IMR-90 (cell line): Measurements from ENCODE around the gene ALK. TPM values are rescaled to one million over a fixed set of nuclear protein-coding genes. Genes with fewer than 3 reads are reported as not detected.

ENCODE experiments used
- ATAC-seq: fragments of 200-7000 bp; cut with Tn5 transposase; 2 replicates; pipeline ENCODE4 v1.9.1; 2020; ENCODE audit warnings: low read depth, mild to moderate bottlenecking, moderate library complexity
- BruUV-seq: library from RNA; stranded (reverse); fragments of 400-500 nt; replicated peaks from 2 replicates; lab custom pipeline; 2021; lab: Mats Ljungman, UMichigan
- CTCF ChIA-PET: fragments of 300-600 bp; formaldehyde crosslinking; extraction: SDS; loops from one replicate; lab custom pipeline; 2021; ENCODE audit warnings: antibody characterized with exemption; lab: Yijun Ruan, JAX
- POLR2A ChIA-PET: fragments of 300-600 bp; sonication (Branson Sonifier 250); formaldehyde crosslinking; loops from one replicate; lab custom pipeline; 2022; ENCODE audit warnings: antibody characterized with exemption; ENCODE audit not compliant: unreplicated experiment; lab: Charles Lee
- DNase-seq: peaks from one replicate; pipeline ENCODE4 v3.0.0; 2013
- H2AFZ ChIP-seq: replicated peaks from 2 replicates; pipeline ENCODE3; 2013; ENCODE audit warnings: low read length, mild to moderate bottlenecking; ENCODE audit not compliant: poor library complexity
- H2AK5ac ChIP-seq: 2 replicates; pipeline ENCODE4 v1.6.1; 2013; ENCODE audit warnings: low read depth, low read length, inconsistent platforms
- H2AK9ac ChIP-seq: replicated peaks from 2 replicates; pipeline ENCODE3; 2013; ENCODE audit warnings: mild to moderate bottlenecking, low read depth, low read length, moderate library complexity; ENCODE audit not compliant: poor library complexity
- H2BK120ac ChIP-seq: 2 replicates; pipeline ENCODE4 v1.6.1; 2013; ENCODE audit warnings: low read depth, low read length, inconsistent platforms
- H2BK15ac ChIP-seq: 3 replicates; pipeline ENCODE4 v1.6.1; 2013; ENCODE audit warnings: low read depth, low read length, inconsistent platforms
- H2BK20ac ChIP-seq: 2 replicates; pipeline ENCODE4 v1.6.1; 2013; ENCODE audit warnings: low read depth, mild to moderate bottlenecking, inconsistent platforms, low read length, moderate library complexity
- H2BK5ac ChIP-seq: 2 replicates; pipeline ENCODE4 v1.6.1; 2013; ENCODE audit warnings: mild to moderate bottlenecking, low read depth, low read length, inconsistent platforms; ENCODE audit not compliant: poor library complexity, severe bottlenecking
- H3K14ac ChIP-seq: replicated peaks from 2 replicates; pipeline ENCODE4 v1.6.1; 2013; ENCODE audit warnings: low read depth, low read length, inconsistent platforms
- H3K18ac ChIP-seq: 2 replicates; pipeline ENCODE4 v1.6.1; 2013; ENCODE audit warnings: low read depth, low read length, control low read depth
- H3K23ac ChIP-seq: 2 replicates; pipeline ENCODE4 v1.6.1; 2013; ENCODE audit warnings: low read depth, low read length, inconsistent platforms
- H3K27ac ChIP-seq: 2 replicates; pipeline ENCODE4 v1.5.1; 2013; ENCODE audit warnings: mild to moderate bottlenecking, control low read depth, low read length; ENCODE audit not compliant: insufficient read depth
- H3K27me3 ChIP-seq: 2 replicates; pipeline ENCODE4 v1.6.1; 2013; ENCODE audit warnings: low read length; ENCODE audit not compliant: control insufficient read depth, insufficient read depth
- H3K36me3 ChIP-seq: 2 replicates; pipeline ENCODE4 v1.6.1; 2013; ENCODE audit warnings: low read length, mixed read lengths; ENCODE audit not compliant: control insufficient read depth, insufficient read depth
- H3K4ac ChIP-seq: 2 replicates; pipeline ENCODE4 v1.6.1; 2013; ENCODE audit warnings: low read depth, low read length, inconsistent platforms
- H3K4me1 ChIP-seq: 2 replicates; pipeline ENCODE4 v1.6.1; 2013; ENCODE audit warnings: low read length, mixed read lengths; ENCODE audit not compliant: control insufficient read depth, insufficient read depth
- H3K4me2 ChIP-seq: 2 replicates; pipeline ENCODE4 v1.6.1; 2013; ENCODE audit warnings: low read depth, mild to moderate bottlenecking, control low read depth, low read length, moderate library complexity
- H3K4me3 ChIP-seq: 2 replicates; pipeline ENCODE4 v1.5.1; 2013; ENCODE audit warnings: low read depth, mild to moderate bottlenecking, control low read depth, low read length, moderate library complexity; ENCODE audit not compliant: insufficient read depth
- H3K56ac ChIP-seq: 2 replicates; pipeline ENCODE4 v1.6.1; 2013; ENCODE audit warnings: low read length, inconsistent platforms; ENCODE audit not compliant: insufficient read depth; ENCODE audit errors: extremely low read depth
- H3K79me1 ChIP-seq, 2 experiments: 2 replicates each; pipeline ENCODE4 v1.6.1; 2013; ENCODE audit warnings: low read length in 2 of 2, inconsistent platforms in 1 of 2, low read depth in 1 of 2
- H3K9ac ChIP-seq: 2 replicates; pipeline ENCODE4 v1.6.1; 2013; ENCODE audit warnings: low read depth, low read length, control low read depth
- H3K9me1 ChIP-seq: 2 replicates; pipeline ENCODE4 v1.6.1; 2013; ENCODE audit warnings: low read length, inconsistent platforms; ENCODE audit not compliant: insufficient read depth
- H3K9me3 ChIP-seq: 2 replicates; pipeline ENCODE4 v1.6.1; 2013; ENCODE audit warnings: low read length; ENCODE audit not compliant: control insufficient read depth, insufficient read depth
- H4K20me1 ChIP-seq: 2 replicates; pipeline ENCODE4 v1.6.1; 2013; ENCODE audit warnings: low read length, inconsistent platforms; ENCODE audit not compliant: insufficient read depth
- H4K5ac ChIP-seq: 2 replicates; pipeline ENCODE4 v1.6.1; 2013; ENCODE audit warnings: mild to moderate bottlenecking, low read depth, low read length, control low read depth
- H4K8ac ChIP-seq, 2 experiments: 2 replicates each; pipeline ENCODE4 v1.6.1; 2013; ENCODE audit warnings: low read depth in 2 of 2, low read length in 2 of 2, control low read depth in 1 of 2, inconsistent platforms in 1 of 2
- H4K91ac ChIP-seq: 2 replicates; pipeline ENCODE4 v1.6.1; 2013; ENCODE audit warnings: low read depth, low read length, inconsistent platforms; ENCODE audit not compliant: insufficient read depth
- BHLHE40 ChIP-seq: fragments of 150-350 bp; IDR thresholded peaks from 2 replicates; pipeline ENCODE4 v1.6.1; 2016; ENCODE audit warnings: mild to moderate bottlenecking, low read depth, low read length
- CEBPB ChIP-seq: IDR thresholded peaks from 2 replicates; pipeline ENCODE4 v1.6.1; 2012; ENCODE audit warnings: low read depth, low read length, improper control_type of control experiment
- CHD1 ChIP-seq: IDR thresholded peaks from 2 replicates; pipeline ENCODE4 v1.6.1; 2012; ENCODE audit warnings: low read depth, low read length, improper control_type of control experiment
- CTCF ChIP-seq: conservative IDR thresholded peaks from 2 replicates; pipeline ENCODE4 v1.5.1; 2012; ENCODE audit warnings: mild to moderate bottlenecking, low read depth, low read length, improper control_type of control experiment
- ELK1 ChIP-seq: fragments of 150-350 bp; IDR thresholded peaks from 2 replicates; pipeline ENCODE4 v1.6.1; 2016; ENCODE audit warnings: low read depth, mild to moderate bottlenecking, low read length, moderate library complexity, borderline replicate concordance
- FOS ChIP-seq: fragments of 150-350 bp; IDR thresholded peaks from 2 replicates; pipeline ENCODE4 v1.6.1; 2016; ENCODE audit warnings: low read depth, low read length
- MAFK ChIP-seq: IDR thresholded peaks from 2 replicates; pipeline ENCODE4 v1.6.1; 2012; ENCODE audit warnings: low read depth, low read length, improper control_type of control experiment
- MAZ ChIP-seq: IDR thresholded peaks from 2 replicates; pipeline ENCODE4 v1.6.1; 2012; ENCODE audit warnings: low read depth, mild to moderate bottlenecking, low read length, improper control_type of control experiment, moderate library complexity, borderline replicate concordance
- MXI1 ChIP-seq: IDR thresholded peaks from 2 replicates; pipeline ENCODE4 v1.6.1; 2012; ENCODE audit warnings: low read depth, mild to moderate bottlenecking, low read length, moderate library complexity, borderline replicate concordance
- NFE2L2 ChIP-seq: fragments of 150-350 bp; IDR thresholded peaks from 2 replicates; pipeline ENCODE4 v1.6.1; 2016; ENCODE audit warnings: low read depth, mild to moderate bottlenecking, low read length
- POLR2A ChIP-seq: IDR thresholded peaks from 2 replicates; pipeline ENCODE4 v1.6.1; 2012; ENCODE audit warnings: mild to moderate bottlenecking, low read depth, low read length
- RAD21 ChIP-seq: IDR thresholded peaks from 2 replicates; pipeline ENCODE4 v1.6.1; 2012; ENCODE audit warnings: low read length, improper control_type of control experiment
- RCOR1 ChIP-seq: IDR thresholded peaks from 2 replicates; pipeline ENCODE4 v1.6.1; 2012; ENCODE audit warnings: mild to moderate bottlenecking, low read length, improper control_type of control experiment; ENCODE audit not compliant: insufficient replicate concordance
- RFX5 ChIP-seq: IDR thresholded peaks from 2 replicates; pipeline ENCODE4 v1.8.0; 2012; ENCODE audit warnings: low read depth, mild to moderate bottlenecking, low read length, moderate library complexity
- USF2 ChIP-seq: fragments of 150-350 bp; IDR thresholded peaks from 2 replicates; pipeline ENCODE4 v1.6.1; 2017; ENCODE audit warnings: mild to moderate bottlenecking, antibody characterized with exemption, low read length, low read depth
- WGBS, 2 experiments: methylation state at CpG; one replicate each; pipeline versions ENCODE4 v1.1.5 to v1.1.7; 2013; ENCODE audit warnings: missing lambda C conversion rate in 2 of 2; ENCODE audit not compliant: insufficient read length in 1 of 2; ENCODE audit errors: extremely low coverage in 2 of 2; 5-methylcytosine and 5-hydroxymethylcytosine counted together
- dilution Hi-C: fragments of 300-500 bp; cut with HindIII; formaldehyde crosslinking; loops from one replicate; pipeline ENCODE4 v1.14.3; 2018; ENCODE audit warnings: low sequenced_read_pairs; ENCODE audit not compliant: unreplicated experiment
- in situ Hi-C: fragments of 300-500 bp; cut with MboI; formaldehyde crosslinking; loops from 3 replicates; pipeline ENCODE4 v1.14.3; 2019; ENCODE audit warnings: low sequenced_read_pairs, inconsistent platforms, mixed read lengths
- intact Hi-C: fragments of 100-400 bp; cut with micrococcal nuclease; formaldehyde crosslinking; loops from 2 replicates; pipeline ENCODE4 v1.10.0; 2022
- polyA plus RNA-seq, 3 experiments: library from polyadenylated mRNA; depleted of rRNA; stranded (reverse); fragments of >200 nt; gene quantifications; 2 replicates each; pipeline ENCODE4 v1.2.3, GENCODE V29; 2012; ENCODE audit warnings: low replicate concordance in 1 of 3
- total RNA-seq: library from RNA; depleted of rRNA; stranded (reverse); fragments of >200 nt; gene quantifications from 2 replicates; pipeline ENCODE4 v1.2.3, GENCODE V29; 2012

The ALK gene
- total and polyA plus RNA-seq, 2 of the 4 experiments (the other 2 are of a cell fraction) = not detected

GRCh38 chr2:29864988-29865387 is 56.4 kb downstream of the ALK start:
- Histone ChIP-seq H4K91ac (no peak overlapping the region), H2BK5ac (no peak overlapping the region), H3K18ac (no peak overlapping the region), H3K27ac (no peak overlapping the region), H4K5ac (no peak overlapping the region), H4K8ac (no peak overlapping the region), H3K4ac (no peak overlapping the region), H4K20me1 (no peaks in the 10 kb centered on the region), H3K36me3 (no peaks in the 10 kb centered on the region), H2AK5ac (no peak overlapping the region), H3K4me2 (no peak overlapping the region), H3K27me3 (no peaks in the 10 kb centered on the region), H3K4me3 (no peak overlapping the region), H3K9me1 (no peaks in the 10 kb centered on the region), H3K23ac (no peak overlapping the region), H2BK120ac (no peak overlapping the region), H2AFZ (no peak overlapping the region), H3K14ac (no peak overlapping the region), H2BK20ac (no peak overlapping the region), H3K56ac (no peak overlapping the region), H3K79me1 (no peaks in the 10 kb centered on the region), H3K4me1 (no peaks in the 10 kb centered on the region), H3K9ac (no peak overlapping the region), H2BK15ac (no peak overlapping the region), H3K9me3 (no peaks in the 10 kb centered on the region), H2AK9ac (no peak overlapping the region)
- WGBS, 2 experiments = no CpG with 5 or more reads among the region's 1 CpG
- in situ Hi-C loops (no loop called here), dilution Hi-C loops (no loop called here), intact Hi-C loops (no loop called here)
- no peak for TF ChIP-seq NFE2L2
- TF ChIP-seq MXI1 = no peak
- TF ChIP-seq MAFK = no peak
- no peak for TF ChIP-seq CHD1
- no peak for TF ChIP-seq FOS
- TF ChIP-seq RFX5 = no peak
- no peak for TF ChIP-seq BHLHE40
- no peak for TF ChIP-seq CTCF
- no peak for TF ChIP-seq MAZ
- TF ChIP-seq CEBPB = no peak
- no peak for TF ChIP-seq ELK1
- no peak for TF ChIP-seq POLR2A
- TF ChIP-seq RAD21 = no peak
- TF ChIP-seq RCOR1 = no peak
- TF ChIP-seq USF2 = no peak
- ChIA-PET POLR2A (no interaction called here), CTCF (no interaction called here)
- no peak for DNase-seq
- BruUV-seq = no TSS peak
- ATAC-seq = no peak
